HepG2 (cell line): ENCODE data around the gene PLCB1. TPM values are rescaled to one million over a fixed set of nuclear protein-coding genes. Genes with fewer than 3 reads are reported as not detected.

ENCODE experiments used
- DNMT3B ChIP-seq: conservative IDR thresholded peaks from 2 replicates; pipeline ENCODE4 v1.6.1; 2016; ENCODE audit warnings: missing biosample characterization, control low read depth
- ELF3 ChIP-seq: IDR thresholded peaks from 2 replicates; pipeline ENCODE4 v1.6.1; 2016; ENCODE audit warnings: missing genetic modification reagents, missing compliant biosample characterization
- HIVEP1 ChIP-seq: sonication (generic); formaldehyde crosslinking; IDR thresholded peaks from 2 replicates; pipeline ENCODE4 v1.4.0; 2020; ENCODE audit warnings: mild to moderate bottlenecking, missing genetic modification reagents
- IRF2 ChIP-seq: IDR thresholded peaks from 2 replicates; pipeline ENCODE4 v1.6.1; 2018; ENCODE audit warnings: missing genetic modification reagents, missing compliant biosample characterization
- JUND ChIP-seq: sonication (generic); formaldehyde crosslinking; IDR thresholded peaks from 2 replicates; pipeline ENCODE4 v1.8.0; 2022; ENCODE audit warnings: mild to moderate bottlenecking, missing genetic modification reagents
- KDM1A ChIP-seq: IDR thresholded peaks from 2 replicates; pipeline ENCODE4 v1.6.1; 2016; ENCODE audit warnings: missing compliant biosample characterization
- KLF16 ChIP-seq, 2 experiments: sonication (generic) in 1 of 2; formaldehyde crosslinking in 1 of 2; IDR thresholded peaks; 2 replicates each; pipeline versions ENCODE4 v1.6.1 to v1.8.0; 2016 to 2023; ENCODE audit warnings: missing genetic modification reagents in 2 of 2, missing compliant biosample characterization in 1 of 2
- LCORL ChIP-seq, 2 experiments: fragments of 450-650 bp in 1 of 2; sonication (generic) in 1 of 2; formaldehyde crosslinking in 1 of 2; IDR thresholded peaks; 2 replicates each; pipeline versions ENCODE4 v1.5.0 to v1.6.1; 2017 to 2020; ENCODE audit warnings: antibody characterized with exemption in 1 of 2, missing genetic modification reagents in 1 of 2
- MEIS2 ChIP-seq: sonication (generic); formaldehyde crosslinking; IDR thresholded peaks from 2 replicates; pipeline ENCODE4 v1.9.0; 2021; ENCODE audit warnings: mild to moderate bottlenecking, missing genetic modification reagents
- MIER3 ChIP-seq: IDR thresholded peaks from 2 replicates; pipeline ENCODE4 v1.6.1; 2016; ENCODE audit warnings: missing compliant biosample characterization, borderline replicate concordance
- MTF1 ChIP-seq: sonication (generic); formaldehyde crosslinking; IDR thresholded peaks from 2 replicates; pipeline ENCODE4 v1.5.0; 2020; ENCODE audit warnings: missing genetic modification reagents
- NAIF1 ChIP-seq: sonication (generic); formaldehyde crosslinking; IDR thresholded peaks from 2 replicates; pipeline ENCODE4 v1.5.0; 2020; ENCODE audit warnings: mild to moderate bottlenecking, missing genetic modification reagents, borderline replicate concordance
- NR2F6 ChIP-seq, 2 experiments: IDR thresholded peaks; 2 replicates each; pipeline ENCODE4 v1.6.1; 2016; ENCODE audit warnings: antibody characterized with exemption in 1 of 2, mild to moderate bottlenecking in 1 of 2
- RCOR2 ChIP-seq: IDR thresholded peaks from 2 replicates; pipeline ENCODE4 v1.6.1; 2016; ENCODE audit warnings: missing biosample characterization, missing genetic modification reagents
- RORA ChIP-seq: sonication (generic); formaldehyde crosslinking; IDR thresholded peaks from 2 replicates; pipeline ENCODE4 v1.5.0; 2020; ENCODE audit warnings: mild to moderate bottlenecking, missing genetic modification reagents, moderate library complexity
- SKIL ChIP-seq: sonication (generic); formaldehyde crosslinking; IDR thresholded peaks from 2 replicates; pipeline ENCODE4 v1.8.0; 2022; ENCODE audit warnings: missing genetic modification reagents, mild to moderate bottlenecking, moderate library complexity, borderline replicate concordance
- SOX13 ChIP-seq, 3 experiments: fragments of 450-650 bp in 1 of 3; sonication (generic) in 1 of 3; formaldehyde crosslinking in 1 of 3; IDR thresholded peaks in 2 of 3; conservative IDR thresholded peaks in 1 of 3; 2 replicates each; pipeline versions ENCODE4 v1.5.0 to v1.6.1; 2016 to 2020; ENCODE audit warnings: antibody characterized with exemption in 1 of 3, mild to moderate bottlenecking in 1 of 3, missing compliant biosample characterization in 1 of 3, missing genetic modification reagents in 1 of 3, moderate library complexity in 1 of 3
- ZBTB4 ChIP-seq: sonication (generic); formaldehyde crosslinking; IDR thresholded peaks from 2 replicates; pipeline ENCODE4 v1.4.0; 2020; ENCODE audit warnings: missing genetic modification reagents, mild to moderate bottlenecking, borderline replicate concordance
- ZBTB42 ChIP-seq: sonication (generic); formaldehyde crosslinking; IDR thresholded peaks from 2 replicates; pipeline ENCODE4 v1.5.0; 2020; ENCODE audit warnings: mild to moderate bottlenecking, missing genetic modification reagents
- ZFP36L2 ChIP-seq: sonication (generic); formaldehyde crosslinking; IDR thresholded peaks from 2 replicates; pipeline ENCODE4 v1.4.0; 2020; ENCODE audit warnings: missing genetic modification reagents
- ZNF230 ChIP-seq: sonication (generic); formaldehyde crosslinking; IDR thresholded peaks from 2 replicates; pipeline ENCODE4 v1.4.0; 2020; ENCODE audit warnings: mild to moderate bottlenecking, missing genetic modification reagents
- ZNF644 ChIP-seq: IDR thresholded peaks from 2 replicates; pipeline ENCODE4 v1.6.1; 2016; ENCODE audit warnings: low read depth
- ZNF720 ChIP-seq: sonication (generic); formaldehyde crosslinking; IDR thresholded peaks from 2 replicates; pipeline ENCODE4 v1.4.0; 2020; ENCODE audit warnings: missing genetic modification reagents
- ZNF788 ChIP-seq: sonication (generic); formaldehyde crosslinking; IDR thresholded peaks from 2 replicates; pipeline ENCODE4 v1.5.0; 2020; ENCODE audit warnings: mild to moderate bottlenecking, missing genetic modification reagents, borderline replicate concordance
- polyA plus RNA-seq, 8 experiments: library from polyadenylated mRNA; depleted of rRNA in 3 of 8; stranded (reverse) in 7 of 8; unstranded in 1 of 8; fragments of >200 nt; fragmentation: Illumina TruSeq in 4 of 8; extraction: Trizol in 4 of 8; gene quantifications; 2 replicates each; pipeline versions ENCODE4 v1.2.1 to v1.2.3, GENCODE V29; 2011 to 2016; ENCODE audit warnings: low read depth in 4 of 8, missing spikeins in 1 of 8, mixed read lengths in 1 of 8; ENCODE audit not compliant: insufficient read depth in 1 of 8
- total RNA-seq, 5 experiments: library from RNA; depleted of rRNA; stranded (reverse); fragments of >200 nt; fragmentation: Illumina TruSeq; extraction: Trizol; gene quantifications; 2 replicates each; pipeline ENCODE4 v1.2.3, GENCODE V29; 2016; ENCODE audit warnings: low read depth in 1 of 5

Gene PLCB1
- total and polyA plus RNA-seq, 2 of the 13 experiments (the other 11 are each of a cell fraction or from before 2014, with no cell fraction given) = 42.4 to 55.9 TPM

- TF ChIP-seq JUND (CRISPR knock-in tag) (peak; percentile 93), KLF16 (CRISPR knock-in tag; IDR thresholded peaks at IDR 0.05) (peak in 1 of 2 experiments; percentile 57; a peak in 1 of 4 replicates), HIVEP1 (CRISPR knock-in tag) (no peak), NAIF1 (CRISPR knock-in tag) (no peak), KDM1A (peak; percentile 90; the same call in 1 of the 2 replicates), MTF1 (CRISPR knock-in tag) (no peak), SOX13 (IDR thresholded peaks at IDR 0.05) (no peak; the same call in none of the 2 replicates), SOX13 (CRISPR knock-in tag; conservative IDR thresholded peaks at IDR 0.05 in 1 of 2, IDR thresholded peaks at IDR 0.05 in 1 of 2) (peak in 1 of 2 experiments; percentile 98; a peak in 2 of 4 replicates), SKIL (CRISPR knock-in tag) (peak; percentile 45; the same call in 1 of the 2 replicates), ZNF720 (no peak), ZBTB4 (no peak), ZNF230 (no peak), ZFP36L2 (CRISPR knock-in tag) (no peak), MIER3 (CRISPR knock-in tag) (peak; percentile 88; the same call in 1 of the 2 replicates), RCOR2 (peak; percentile 86), LCORL (IDR thresholded peaks at IDR 0.05) (peak; percentile 69; the same call in 1 of the 2 replicates), LCORL (CRISPR knock-in tag; IDR thresholded peaks at IDR 0.05) (peak; percentile 69), ZNF644 (CRISPR knock-in tag) (peak; percentile 27; the same call in 1 of the 2 replicates), DNMT3B (0 out of 2 replicates have a peak, but pooled peaks have one; percentile 82), ELF3 (CRISPR knock-in tag) (peak; percentile 71), MEIS2 (peak; percentile 50; the same call in 1 of the 2 replicates), IRF2 (CRISPR knock-in tag) (0 out of 2 replicates have a peak, but pooled peaks have one; percentile 12), ZBTB42 (CRISPR knock-in tag) (0 out of 2 replicates have a peak, but pooled peaks have one; percentile 62), RORA (no peak), NR2F6 (IDR thresholded peaks at IDR 0.05) (peak; percentile 83), NR2F6 (CRISPR knock-in tag; IDR thresholded peaks at IDR 0.05) (peak; percentile 16; the same call in 1 of the 2 replicates), ZNF788 (no peak)
Measured at GRCh38 chr20:8156235-8157079, 24.4 kb downstream of the PLCB1 start (continued).
